Endodermal cell (in vitro differentiated cells): Measurements from ENCODE around the gene ARHGAP26. TPM values are rescaled to one million over a fixed set of nuclear protein-coding genes. Genes with fewer than 3 reads are reported as not detected.

Source experiments
- DNase-seq: peaks from one replicate; pipeline ENCODE4 v3.0.0-alpha.2; 2017
- H3K27ac ChIP-seq: 2 replicates; pipeline ENCODE4 v1.5.1; 2013; ENCODE audit warnings: mild to moderate bottlenecking, low read depth, low read length, moderate library complexity
- H3K27me3 ChIP-seq: 2 replicates; pipeline ENCODE4 v1.6.1; 2013; ENCODE audit warnings: mild to moderate bottlenecking, low read length, moderate library complexity; ENCODE audit not compliant: insufficient read depth, control insufficient read depth, poor library complexity, severe bottlenecking
- H3K36me3 ChIP-seq: 2 replicates; pipeline ENCODE4 v1.7.0; 2013; ENCODE audit warnings: mild to moderate bottlenecking, low read length, moderate library complexity; ENCODE audit not compliant: control insufficient read depth, insufficient read depth
- H3K4me1 ChIP-seq: one replicate; pipeline ENCODE4 v1.7.0; 2013; ENCODE audit warnings: low read length; ENCODE audit not compliant: control insufficient read depth, insufficient read depth
- H3K4me3 ChIP-seq: 2 replicates; pipeline ENCODE4 v1.5.1; 2013; ENCODE audit warnings: mild to moderate bottlenecking, low read length, moderate library complexity
- H3K9ac ChIP-seq: 2 replicates; pipeline ENCODE4 v1.6.1; 2013; ENCODE audit warnings: mild to moderate bottlenecking, low read length, moderate library complexity; ENCODE audit not compliant: poor library complexity, severe bottlenecking; ENCODE audit errors: extremely low read depth
- H3K9me3 ChIP-seq: 2 replicates; pipeline ENCODE4 v1.6.1; 2013; ENCODE audit warnings: mild to moderate bottlenecking, low read length, moderate library complexity; ENCODE audit not compliant: control insufficient read depth
- H3K27ac Mint-ChIP-seq: 2 replicates; pipeline ENCODE4 v1.8.0; 2020; ENCODE audit warnings: mixed read lengths
- H3K27me3 Mint-ChIP-seq: 2 replicates; pipeline ENCODE4 v1.8.0; 2021; ENCODE audit warnings: mild to moderate bottlenecking, mixed read lengths; ENCODE audit not compliant: insufficient read depth
- H3K36me3 Mint-ChIP-seq: 2 replicates; pipeline ENCODE4 v1.8.0; 2020; ENCODE audit warnings: low read depth, mixed read lengths
- H3K4me1 Mint-ChIP-seq: 2 replicates; pipeline ENCODE4 v1.8.0; 2020; ENCODE audit warnings: mixed read lengths
- H3K4me3 Mint-ChIP-seq: 2 replicates; pipeline ENCODE4 v1.8.0; 2020; ENCODE audit warnings: mild to moderate bottlenecking, moderate library complexity, mixed read lengths
- H3K9me3 Mint-ChIP-seq: 2 replicates; pipeline ENCODE4 v1.8.0; 2020; ENCODE audit warnings: mild to moderate bottlenecking, mixed read lengths
- CTCF ChIP-seq: fragments of 200-600 bp; sonication (generic); conservative IDR thresholded peaks from 2 replicates; pipeline ENCODE4 v1.5.0; 2021; ENCODE audit warnings: antibody characterized with exemption, mild to moderate bottlenecking
- WGBS, 2 experiments: methylation state at CpG; one replicate each; pipeline versions ENCODE4 v1.1.5 to v1.1.7; 2013; ENCODE audit warnings: missing lambda C conversion rate in 2 of 2, mixed read lengths in 1 of 2; ENCODE audit not compliant: insufficient coverage in 1 of 2, insufficient read length in 1 of 2; 5-methylcytosine and 5-hydroxymethylcytosine counted together
- total RNA-seq, 2 donors: library from RNA; stranded (reverse); fragmentation: NEBNext Ultra II Directional in 1 of 2; extraction: Animal tissue kit (Norgen Biotek cat#: 25700) in 1 of 2; gene quantifications; 2 replicates in 1 of 2; 3 replicates in 1 of 2; pipeline ENCODE4 v1.2.1, GENCODE V29; 2021

The ARHGAP26 gene
- total RNA-seq, 2 donors from 2014 or later = 49.2 to 60.5 TPM

- WGBS, 2 experiments = 96 to 100% methylated on average over 3 of the region's 3 CpGs
- no peak overlapping the region for H3K9ac ChIP-seq
- H3K27ac Mint-ChIP-seq = no peak overlapping the region
Measured at GRCh38 chr5:143057580-143057999, 287.4 kb downstream of the ARHGAP26 start.

GRCh38 chr5:143059355-143059754 lies 289.2 kb downstream of the ARHGAP26 start:
- no peak overlapping the region for H3K4me3 ChIP-seq
- H3K4me1 Mint-ChIP-seq = peaks cover 49% of the 10 kb centered on the region
- TF ChIP-seq CTCF = no peak
- no peaks in the 10 kb centered on the region for H3K9me3 ChIP-seq
- no peak overlapping the region for H3K27ac ChIP-seq
- H3K36me3 Mint-ChIP-seq = peaks cover 38% of the 10 kb centered on the region
- H3K36me3 ChIP-seq = peaks cover 14% of the 10 kb centered on the region
- no peak overlapping the region for H3K9ac ChIP-seq
- no peaks in the 10 kb centered on the region for H3K9me3 Mint-ChIP-seq
- WGBS, 2 experiments = 100% methylated on average over 1 of the region's 1 CpG; no CpG with 5 or more reads in 1 of the 2 experiments
- DNase-seq = no peak
- H3K4me1 ChIP-seq = no peaks in the 10 kb centered on the region
- no peak overlapping the region for H3K4me3 Mint-ChIP-seq
- H3K27me3 ChIP-seq = no peaks in the 10 kb centered on the region
- no peak overlapping the region for H3K27ac Mint-ChIP-seq
- no peaks in the 10 kb centered on the region for H3K27me3 Mint-ChIP-seq

More at GRCh38 chr5:143057580-143057999, 287.4 kb downstream of the ARHGAP26 start:
- H3K4me1 ChIP-seq = peaks cover 4% of the 10 kb centered on the region
- no peak for TF ChIP-seq CTCF
- H3K36me3 ChIP-seq = peaks cover 14% of the 10 kb centered on the region
- Mint-ChIP-seq H3K4me3 (no peak overlapping the region), H3K27me3 (no peaks in the 10 kb centered on the region), H3K9me3 (no peaks in the 10 kb centered on the region), H3K36me3 (peaks cover 39% of the 10 kb centered on the region), H3K4me1 (peaks cover 44% of the 10 kb centered on the region)
- H3K27ac ChIP-seq = no peak overlapping the region
- no peak for DNase-seq
- H3K4me3 ChIP-seq = no peak overlapping the region
- no peaks in the 10 kb centered on the region for H3K9me3 ChIP-seq
- no peaks in the 10 kb centered on the region for H3K27me3 ChIP-seq

DNA sequence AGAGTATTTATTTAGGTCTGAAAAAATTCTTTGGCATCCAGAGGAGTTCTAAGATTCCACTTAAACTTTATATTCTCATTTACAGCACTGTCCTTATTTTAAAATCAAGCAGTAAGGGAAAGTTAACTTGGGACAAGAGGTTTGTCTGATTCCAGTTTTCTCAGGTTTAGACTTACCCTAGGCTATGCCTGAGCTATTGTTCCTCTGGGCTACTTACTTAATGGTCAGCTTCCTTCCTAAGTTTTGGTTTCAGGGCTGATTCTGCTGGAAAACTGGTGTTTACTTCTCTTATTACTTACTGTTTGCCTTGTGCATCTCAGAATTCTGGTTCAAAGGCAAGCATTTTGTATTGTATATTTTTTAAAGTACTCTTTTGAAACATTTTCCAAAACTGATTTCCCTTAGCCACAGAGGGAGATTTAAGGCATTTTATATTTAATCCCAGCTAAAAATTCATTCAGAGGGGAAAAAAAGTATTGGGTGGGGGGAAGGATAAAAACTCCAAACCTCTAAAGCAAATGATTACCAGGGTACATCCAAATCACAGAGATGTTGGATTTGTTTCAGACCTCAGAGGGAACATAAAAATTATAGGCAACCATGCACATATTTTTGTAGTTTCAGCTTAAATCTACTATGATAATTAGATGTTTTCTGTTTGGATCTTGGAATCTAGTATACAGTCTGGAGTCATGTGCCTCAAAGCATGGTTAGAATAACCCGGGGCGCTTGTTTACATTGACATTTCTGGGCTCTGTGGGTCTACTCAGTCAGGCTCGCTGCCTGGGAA lies 290.0 kb downstream of the ARHGAP26 start:
- peaks cover 57% of the 10 kb centered on the region for H3K4me1 Mint-ChIP-seq
- 97 to 100% methylated on average over 3 of the region's 3 CpGs for WGBS, 2 experiments
- H3K9ac ChIP-seq = no peak overlapping the region
- TF ChIP-seq CTCF = no peak
- no peaks in the 10 kb centered on the region for H3K9me3 Mint-ChIP-seq
- no peak overlapping the region for H3K27ac Mint-ChIP-seq
- peaks cover 14% of the 10 kb centered on the region for H3K36me3 ChIP-seq
- peaks cover 33% of the 10 kb centered on the region for H3K36me3 Mint-ChIP-seq
- H3K4me1 ChIP-seq = peaks cover under 1% of the 10 kb centered on the region
- H3K27me3 ChIP-seq = no peaks in the 10 kb centered on the region
- H3K4me3 Mint-ChIP-seq = no peak overlapping the region
- no peaks in the 10 kb centered on the region for H3K27me3 Mint-ChIP-seq
- no peak overlapping the region for H3K27ac ChIP-seq
- no peak for DNase-seq
- no peak overlapping the region for H3K4me3 ChIP-seq
- no peaks in the 10 kb centered on the region for H3K9me3 ChIP-seq
